HUES6 (cell line): ENCODE data around the gene MSI2.

Experiments
- H3K27ac ChIP-seq: 2 replicates; pipeline ENCODE4 v1.7.0; 2013; ENCODE audit warnings: low read depth, mild to moderate bottlenecking, low read length, inconsistent platforms
- H3K27me3 ChIP-seq: 2 replicates; pipeline ENCODE4 v1.6.1; 2013; ENCODE audit warnings: low read length; ENCODE audit not compliant: control insufficient read depth, insufficient read depth
- H3K36me3 ChIP-seq: 2 replicates; pipeline ENCODE4 v1.6.1; 2013; ENCODE audit warnings: low read length; ENCODE audit not compliant: control insufficient read depth, insufficient read depth
- H3K4me1 ChIP-seq: 2 replicates; pipeline ENCODE4 v1.6.1; 2013; ENCODE audit warnings: low read length; ENCODE audit not compliant: control insufficient read depth, insufficient read depth
- H3K4me3 ChIP-seq: 2 replicates; pipeline ENCODE4 v1.5.1; 2013; ENCODE audit warnings: low read depth, low read length
- H3K9ac ChIP-seq: one replicate; pipeline ENCODE4 v1.6.1; 2013; ENCODE audit warnings: mild to moderate bottlenecking, low read length
- H3K9me3 ChIP-seq: 2 replicates; pipeline ENCODE4 v1.6.1; 2013; ENCODE audit warnings: low read depth, low read length; ENCODE audit not compliant: control insufficient read depth, insufficient read depth

MSI2 gene

GRCh38 chr17:57724026-57724728, 467.9 kb downstream of the MSI2 start:
- Histone ChIP-seq H3K36me3 (no peaks in the 10 kb centered on the region), H3K9ac (no peak overlapping the region), H3K9me3 (no peaks in the 10 kb centered on the region), H3K4me3 (no peak overlapping the region), H3K4me1 (peaks cover 7% of the 10 kb centered on the region; the same call in 1 of the 2 replicates), H3K27me3 (no peaks in the 10 kb centered on the region), H3K27ac (no peak overlapping the region)

GRCh38 chr17:57724729-57725125, 468.4 kb downstream of the MSI2 start:
- Histone ChIP-seq H3K9me3 (no peaks in the 10 kb centered on the region), H3K4me3 (no peak overlapping the region), H3K27ac (no peak overlapping the region), H3K4me1 (peaks cover 7% of the 10 kb centered on the region; the same call in 1 of the 2 replicates), H3K27me3 (no peaks in the 10 kb centered on the region), H3K36me3 (no peaks in the 10 kb centered on the region), H3K9ac (no peak overlapping the region)

GRCh38 chr17:57726213-57726790, 470.0 kb downstream of the MSI2 start:
- H3K27ac ChIP-seq = no peak overlapping the region
- peaks cover 7% of the 10 kb centered on the region; the same call in 1 of the 2 replicates for H3K4me1 ChIP-seq
- no peak overlapping the region for H3K4me3 ChIP-seq
- no peaks in the 10 kb centered on the region for H3K9me3 ChIP-seq
- no peak overlapping the region for H3K9ac ChIP-seq
- H3K36me3 ChIP-seq = no peaks in the 10 kb centered on the region
- no peaks in the 10 kb centered on the region for H3K27me3 ChIP-seq

- peaks cover 7% of the 10 kb centered on the region; the same call in 1 of the 2 replicates for H3K4me1 ChIP-seq
- no peak overlapping the region for H3K9ac ChIP-seq
- H3K9me3 ChIP-seq = no peaks in the 10 kb centered on the region
- no peak overlapping the region for H3K27ac ChIP-seq
- H3K27me3 ChIP-seq = no peaks in the 10 kb centered on the region
- no peaks in the 10 kb centered on the region for H3K36me3 ChIP-seq
- no peak overlapping the region for H3K4me3 ChIP-seq
Observed at GRCh38 chr17:57726838-57727237, 470.5 kb downstream of the MSI2 start.

GRCh38 chr17:57727630-57728175, 471.4 kb downstream of the MSI2 start:
- H3K9me3 ChIP-seq = no peaks in the 10 kb centered on the region
- peaks cover 7% of the 10 kb centered on the region; the same call in 1 of the 2 replicates for H3K4me1 ChIP-seq
- H3K27ac ChIP-seq = no peak overlapping the region
- H3K4me3 ChIP-seq = no peak overlapping the region
- no peaks in the 10 kb centered on the region for H3K36me3 ChIP-seq
- H3K27me3 ChIP-seq = no peaks in the 10 kb centered on the region
- H3K9ac ChIP-seq = no peak overlapping the region

- Histone ChIP-seq H3K36me3 (no peaks in the 10 kb centered on the region), H3K9me3 (no peaks in the 10 kb centered on the region), H3K27ac (no peak overlapping the region), H3K4me1 (no peaks in the 10 kb centered on the region), H3K9ac (no peak overlapping the region), H3K27me3 (no peaks in the 10 kb centered on the region), H3K4me3 (no peak overlapping the region)
Observed at GRCh38 chr17:57730026-57730701, 473.8 kb downstream of the MSI2 start.

GRCh38 chr17:57732062-57732461, 475.7 kb downstream of the MSI2 start:
- Histone ChIP-seq H3K27me3 (no peaks in the 10 kb centered on the region), H3K9me3 (no peaks in the 10 kb centered on the region), H3K36me3 (no peaks in the 10 kb centered on the region), H3K4me3 (no peak overlapping the region), H3K9ac (no peak overlapping the region), H3K4me1 (no peaks in the 10 kb centered on the region), H3K27ac (no peak overlapping the region)

GRCh38 chr17:57733085-57733484, 476.8 kb downstream of the MSI2 start:
- H3K27me3 ChIP-seq = no peaks in the 10 kb centered on the region
- H3K4me1 ChIP-seq = no peaks in the 10 kb centered on the region
- no peak overlapping the region for H3K4me3 ChIP-seq
- H3K9ac ChIP-seq = no peak overlapping the region
- no peaks in the 10 kb centered on the region for H3K36me3 ChIP-seq
- H3K27ac ChIP-seq = no peak overlapping the region
- no peaks in the 10 kb centered on the region for H3K9me3 ChIP-seq
